Gastrocnemius medialis (tissue), 4 donors: ENCODE results near the gene ZNF775.

Experiments
- CTCF ChIP-seq, 5 experiments: fragments of 450-650 bp in 3 of 5; fragments of 200-600 bp in 2 of 5; sonication (generic) in 2 of 5; IDR thresholded peaks in 4 of 5; conservative IDR thresholded peaks in 1 of 5; 1 replicate in 4 of 5; 2 replicates in 1 of 5; pipeline ENCODE4 v1.5.1; 2016 to 2019; ENCODE audit warnings: antibody characterized with exemption in 5 of 5, mild to moderate bottlenecking in 3 of 5, moderate library complexity in 3 of 5
- POLR2A ChIP-seq, 2 donors: fragments of 450-650 bp; IDR thresholded peaks; one replicate each; pipeline ENCODE4 v1.6.1; 2017; ENCODE audit warnings: antibody characterized with exemption in 2 of 2, mild to moderate bottlenecking in 2 of 2, moderate library complexity in 2 of 2

GRCh38 chr7:150428671-150429451 is 49.7 kb downstream of the ZNF775 start:
- TF ChIP-seq CTCF (IDR thresholded peaks at IDR 0.05 in 4 of 5, conservative IDR thresholded peaks at IDR 0.05 in 1 of 5) (no peak), POLR2A (IDR thresholded peaks at IDR 0.05) (no peak)
